Neural cell (in vitro differentiated cells): ENCODE results near the gene OR2T29.
"Not testable (repeated sequence)": the region's sequence is repeated elsewhere in the genome, so short reads cannot be mapped to it uniquely, and the experiment has no call there.

ENCODE experiments used
- EP300 ChIP-seq: fragments of 450-650 bp; conservative IDR thresholded peaks from 2 replicates; pipeline ENCODE4 v1.6.1; 2014; ENCODE audit warnings: antibody characterized with exemption, mild to moderate bottlenecking, moderate library complexity; ENCODE audit not compliant: poor library complexity, severe bottlenecking
- EZH2 ChIP-seq: fragments of 200-600, 300-800 bp; shearing (Covaris generic), sonication (generic); IDR thresholded peaks from 2 replicates; pipeline ENCODE4 v1.6.1; 2014; ENCODE audit warnings: antibody characterized with exemption, low read length, borderline replicate concordance, mild to moderate bottlenecking; ENCODE audit not compliant: insufficient read depth, poor library complexity, severe bottlenecking
- MXI1 ChIP-seq: fragments of 450-650 bp; conservative IDR thresholded peaks from 2 replicates; pipeline ENCODE4 v1.6.1; 2014; ENCODE audit warnings: antibody characterized with exemption, mild to moderate bottlenecking; ENCODE audit not compliant: poor library complexity, severe bottlenecking
- POLR2AphosphoS5 ChIP-seq: IDR thresholded peaks from 2 replicates; pipeline ENCODE4 v1.6.1; 2012
- RAD21 ChIP-seq: fragments of 450-650 bp; conservative IDR thresholded peaks from 2 replicates; pipeline ENCODE4 v1.6.1; 2014; ENCODE audit warnings: antibody characterized with exemption, mild to moderate bottlenecking, moderate library complexity
- SMC3 ChIP-seq: fragments of 450-650 bp; conservative IDR thresholded peaks from 2 replicates; pipeline ENCODE4 v1.6.1; 2014; ENCODE audit warnings: antibody characterized with exemption, mild to moderate bottlenecking, moderate library complexity; ENCODE audit not compliant: poor library complexity
- TAF1 ChIP-seq: IDR thresholded peaks from 2 replicates; pipeline ENCODE4 v1.6.1; 2012; ENCODE audit warnings: low read depth
- TF ChIP-seq, protein P1 (sequence below): fragments of 450-650 bp; IDR thresholded peaks from 2 replicates; pipeline ENCODE4 v1.5.1; 2014; ENCODE audit warnings: antibody characterized with exemption, mild to moderate bottlenecking, moderate library complexity; ENCODE audit not compliant: poor library complexity, severe bottlenecking

DNA sequence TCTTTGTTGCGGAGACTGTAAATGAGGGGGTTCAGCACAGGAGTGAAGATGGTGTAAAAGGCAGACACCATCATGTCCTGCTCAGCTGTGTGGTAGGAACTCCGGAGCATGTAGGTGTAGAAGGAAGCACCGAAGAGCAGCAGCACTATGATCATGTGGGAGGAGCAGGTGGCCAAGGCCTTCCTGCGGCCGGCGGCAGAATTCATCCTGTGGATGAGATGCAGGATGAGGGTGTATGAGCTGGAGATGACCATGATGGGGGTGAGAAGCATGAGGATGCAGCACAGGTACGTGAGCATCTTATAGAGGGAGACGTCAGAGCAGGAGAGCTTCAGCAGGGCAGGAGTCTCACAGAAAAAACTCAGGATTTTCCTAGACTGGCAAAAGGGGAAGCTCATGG is 11.3 kb upstream of the OR2T29 start:
- not testable (repeated sequence) for TF ChIP-seq RAD21, EZH2, SMC3, POLR2AphosphoS5, TAF1, MXI1, EP300
- TF ChIP-seq, protein P1, sequence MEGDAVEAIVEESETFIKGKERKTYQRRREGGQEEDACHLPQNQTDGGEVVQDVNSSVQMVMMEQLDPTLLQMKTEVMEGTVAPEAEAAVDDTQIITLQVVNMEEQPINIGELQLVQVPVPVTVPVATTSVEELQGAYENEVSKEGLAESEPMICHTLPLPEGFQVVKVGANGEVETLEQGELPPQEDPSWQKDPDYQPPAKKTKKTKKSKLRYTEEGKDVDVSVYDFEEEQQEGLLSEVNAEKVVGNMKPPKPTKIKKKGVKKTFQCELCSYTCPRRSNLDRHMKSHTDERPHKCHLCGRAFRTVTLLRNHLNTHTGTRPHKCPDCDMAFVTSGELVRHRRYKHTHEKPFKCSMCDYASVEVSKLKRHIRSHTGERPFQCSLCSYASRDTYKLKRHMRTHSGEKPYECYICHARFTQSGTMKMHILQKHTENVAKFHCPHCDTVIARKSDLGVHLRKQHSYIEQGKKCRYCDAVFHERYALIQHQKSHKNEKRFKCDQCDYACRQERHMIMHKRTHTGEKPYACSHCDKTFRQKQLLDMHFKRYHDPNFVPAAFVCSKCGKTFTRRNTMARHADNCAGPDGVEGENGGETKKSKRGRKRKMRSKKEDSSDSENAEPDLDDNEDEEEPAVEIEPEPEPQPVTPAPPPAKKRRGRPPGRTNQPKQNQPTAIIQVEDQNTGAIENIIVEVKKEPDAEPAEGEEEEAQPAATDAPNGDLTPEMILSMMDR, result not testable (repeated sequence)
